HG02571 (cell line): Measurements from ENCODE around the gene DNASE2.
"Not testable (repeated sequence)": the region's sequence is repeated elsewhere in the genome, so short reads cannot be mapped to it uniquely, and the experiment has no call there.

ENCODE experiments used
- ATAC-seq: cut with Tn5 transposase; IDR thresholded peaks from one replicate; pipeline ENCODE4 v1.9.1; 2021; ENCODE audit warnings: mild to moderate bottlenecking, moderate library complexity; ENCODE audit not compliant: unreplicated experiment

DNASE2 gene

GRCh38 chr19:12865746-12866415, 15.4 kb downstream of the DNASE2 start:
- ATAC-seq: no peak

GRCh38 chr19:12864721-12865715, 16.2 kb downstream of the DNASE2 start:
- no peak for ATAC-seq

- no peak for ATAC-seq
Observed at GRCh38 chr19:12864143-12864542, 17.1 kb downstream of the DNASE2 start.

GRCh38 chr19:12859546-12859945, 21.7 kb downstream of the DNASE2 start:
- ATAC-seq: no peak

DNA sequence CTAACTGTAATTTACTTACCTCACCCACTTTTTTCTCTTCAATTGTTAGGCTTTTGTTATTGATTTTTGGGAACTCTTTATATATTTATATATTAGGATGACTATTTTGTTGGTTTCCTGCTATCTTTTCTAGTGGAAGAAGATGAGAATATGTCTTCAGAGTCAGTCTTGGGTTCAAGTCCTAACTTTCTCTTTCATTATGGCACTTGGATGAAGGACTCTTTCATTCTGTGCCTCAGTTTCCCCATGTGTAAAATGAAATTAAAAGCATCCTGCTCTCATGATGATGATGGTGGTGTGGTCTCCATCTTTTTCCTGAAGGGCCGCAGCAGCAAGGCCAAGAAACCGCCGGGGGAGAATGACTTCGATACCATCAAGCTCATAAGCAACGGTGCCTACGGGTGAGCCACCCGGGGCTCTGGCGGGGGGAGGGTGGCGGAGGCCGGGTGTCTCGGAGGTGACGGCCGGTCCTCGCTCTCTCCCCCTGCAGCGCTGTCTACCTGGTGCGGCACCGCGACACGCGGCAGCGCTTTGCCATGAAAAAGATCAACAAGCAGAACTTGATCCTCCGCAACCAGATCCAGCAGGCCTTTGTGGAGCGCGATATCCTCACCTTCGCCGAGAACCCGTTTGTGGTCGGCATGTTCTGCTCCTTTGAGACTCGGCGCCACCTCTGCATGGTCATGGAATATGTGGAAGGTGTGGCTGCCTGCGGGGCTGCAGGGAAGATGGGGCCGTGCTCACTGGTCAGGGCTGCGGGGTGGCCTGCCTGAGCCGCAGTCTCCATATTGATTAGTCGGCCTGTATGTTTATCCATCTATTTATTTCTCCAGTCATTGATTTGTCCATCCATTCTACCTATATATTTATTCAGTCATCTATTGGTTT, 23.0 kb downstream of the DNASE2 start:
- ATAC-seq: no peak

- ATAC-seq: no peak
Observed at GRCh38 chr19:12856653-12857052, 24.6 kb downstream of the DNASE2 start.

- peak; percentile 66 for ATAC-seq
Observed at GRCh38 chr19:12847159-12848139, 33.8 kb downstream of the DNASE2 start.

DNA sequence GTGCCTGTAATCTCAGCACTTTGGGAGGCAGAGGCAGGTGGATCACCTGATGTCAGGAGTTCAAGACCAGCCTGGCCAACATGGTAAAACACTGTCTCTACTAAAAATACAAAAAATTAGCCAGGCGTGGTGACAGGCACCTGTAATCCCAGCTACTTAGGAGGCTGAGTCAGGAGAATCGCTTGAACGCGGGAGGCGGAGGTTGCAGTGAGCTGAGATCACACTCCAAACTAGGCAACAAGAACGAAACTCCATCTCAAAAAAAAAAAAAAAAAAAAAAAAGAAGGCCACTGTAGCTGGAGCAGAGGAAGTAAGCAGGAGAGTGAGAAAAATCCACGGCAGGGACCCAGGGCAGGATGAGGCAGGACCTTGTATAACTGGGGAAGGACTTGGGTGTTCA, 34.6 kb downstream of the DNASE2 start:
- ATAC-seq: not testable (repeated sequence)

GRCh38 chr19:12843999-12844732, 37.1 kb downstream of the DNASE2 start:
- ATAC-seq: no peak

GRCh38 chr19:12843328-12843727, 37.9 kb downstream of the DNASE2 start:
- ATAC-seq: no peak

DNA sequence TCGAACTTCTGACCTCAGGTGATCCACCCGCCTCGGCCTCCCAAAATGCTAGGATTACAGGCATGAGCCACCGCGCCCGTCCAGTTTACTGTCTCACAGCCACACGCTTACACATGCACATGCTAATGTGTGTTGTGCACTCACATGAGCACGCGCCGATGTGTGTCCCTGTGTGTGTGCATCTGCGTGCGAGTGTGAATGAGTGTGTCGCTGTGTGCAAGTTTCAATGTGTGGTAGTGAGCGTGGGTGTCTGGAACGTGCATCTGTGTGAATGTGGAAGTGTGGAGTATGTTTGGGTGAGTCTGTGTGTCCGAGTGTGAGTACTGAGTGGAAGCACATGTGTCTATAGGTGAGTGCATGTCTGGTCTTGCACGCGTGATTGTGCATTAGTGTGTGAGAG, 38.7 kb downstream of the DNASE2 start:
- ATAC-seq: no peak

DNA sequence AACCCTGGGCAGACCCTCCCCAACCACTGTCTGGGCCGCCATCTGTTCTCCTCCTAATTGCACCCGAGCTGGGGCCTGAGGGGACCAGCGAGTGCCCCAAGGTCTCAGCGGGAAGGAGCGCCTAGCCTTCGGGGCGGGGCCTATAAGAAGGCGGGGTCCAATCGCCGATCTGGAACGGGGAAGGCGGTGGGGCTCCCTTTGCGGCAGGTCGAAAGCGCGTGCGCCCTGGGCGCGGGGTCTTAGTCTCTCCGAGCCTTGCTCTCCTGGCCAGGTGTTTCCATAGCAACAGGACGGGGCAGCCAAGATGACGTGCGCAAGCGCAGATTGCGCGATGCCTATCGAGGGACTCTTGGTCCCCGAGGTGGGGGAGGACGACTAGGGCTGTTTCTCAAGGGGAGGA, 40.2 kb downstream of the DNASE2 start:
- ATAC-seq: no peak

- ATAC-seq: no peak
Observed at GRCh38 chr19:12840091-12841079, 40.9 kb downstream of the DNASE2 start.

- no peak for ATAC-seq
Observed at GRCh38 chr19:12838886-12839756, 42.1 kb downstream of the DNASE2 start.

- no peak for ATAC-seq
Observed at GRCh38 chr19:12838182-12838885, 42.9 kb downstream of the DNASE2 start, which contains the start of gene MAST1. Gene MAST1, plus strand, starts transcription at chr19:12838515. Its CDS starts 58 bp downstream, at chr19:12838573.

- ATAC-seq: no peak
Observed at GRCh38 chr19:12837225-12837624, 44.0 kb downstream of the DNASE2 start.
